HG02884 (cell line): Measurements from ENCODE around the gene MBLAC1.

ENCODE experiments used
- ATAC-seq: cut with Tn5 transposase; IDR thresholded peaks from one replicate; pipeline ENCODE4 v1.9.1; 2021; ENCODE audit warnings: mild to moderate bottlenecking, moderate library complexity; ENCODE audit not compliant: unreplicated experiment

The MBLAC1 gene

DNA sequence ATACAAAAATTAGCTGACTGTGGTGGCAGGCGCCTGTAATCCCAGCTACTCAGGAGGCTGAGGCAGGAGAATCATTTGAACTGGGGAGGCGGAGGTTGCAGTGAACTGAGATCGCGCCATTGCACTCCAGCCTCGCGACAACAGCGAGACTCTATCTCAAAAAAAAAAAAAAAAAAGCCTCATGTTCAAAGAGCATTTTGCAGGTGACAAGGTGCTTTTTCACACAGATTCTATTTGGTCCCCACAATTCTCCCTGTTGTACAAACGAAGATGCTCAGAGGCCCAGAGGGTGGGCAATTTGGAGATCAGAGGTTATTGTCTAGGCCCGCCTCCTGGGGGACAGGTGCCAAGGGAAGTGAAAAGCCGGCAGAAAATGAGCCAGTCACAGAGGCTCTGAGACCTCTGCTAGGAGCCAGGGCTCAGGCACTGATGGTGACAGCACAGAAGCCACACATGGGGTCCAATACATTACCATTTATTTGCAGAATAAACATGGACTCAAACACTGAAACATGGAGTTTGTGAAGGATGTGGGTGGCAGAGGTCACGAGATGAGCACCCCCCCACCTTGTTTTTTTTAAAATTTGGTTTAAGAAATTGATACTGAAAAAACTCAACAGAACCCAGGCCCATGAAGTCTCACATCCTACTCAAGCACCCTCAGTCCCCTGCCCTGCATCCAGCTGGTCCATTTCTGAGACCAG is 42.5 kb downstream of the MBLAC1 start:
- no peak for ATAC-seq

DNA sequence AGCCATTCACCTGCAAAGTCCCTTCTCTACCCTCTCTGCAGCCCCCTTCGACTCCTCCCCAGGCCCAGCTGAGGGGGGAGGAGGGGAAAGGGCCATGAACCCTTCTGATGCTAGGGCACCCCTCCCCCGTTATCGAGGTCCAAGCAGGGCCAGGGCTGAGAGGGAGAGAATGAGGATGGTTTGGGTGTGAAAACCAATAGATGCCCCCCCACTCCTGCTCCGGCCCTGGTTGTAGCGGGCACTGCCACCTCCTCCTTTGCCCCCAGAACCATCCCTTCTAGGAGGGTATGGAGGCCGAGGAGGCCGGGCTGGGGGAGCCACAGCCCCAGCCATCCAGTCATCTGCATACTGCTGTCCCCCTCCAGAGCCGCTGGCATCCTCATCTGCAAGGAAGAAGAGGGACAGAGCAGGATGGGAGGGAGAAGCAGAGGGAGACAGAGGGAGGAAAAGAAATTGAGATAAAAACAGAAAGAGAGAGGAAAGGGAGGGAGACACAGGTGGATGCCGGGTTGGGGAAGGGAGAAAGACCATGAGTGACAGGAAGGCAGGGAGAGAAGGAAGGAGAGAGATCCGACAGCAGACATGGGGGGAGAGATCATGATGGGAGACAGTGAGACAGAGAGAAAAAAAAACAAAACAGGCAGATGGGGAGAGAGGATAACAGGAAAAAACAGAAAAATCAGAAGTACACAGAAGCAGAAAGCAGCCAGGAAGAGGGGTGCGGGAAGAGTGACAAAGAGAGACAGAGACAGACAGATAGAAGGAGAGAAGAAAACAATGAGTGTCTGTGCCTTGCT is 43.5 kb downstream of the MBLAC1 start:
- no peak for ATAC-seq

DNA sequence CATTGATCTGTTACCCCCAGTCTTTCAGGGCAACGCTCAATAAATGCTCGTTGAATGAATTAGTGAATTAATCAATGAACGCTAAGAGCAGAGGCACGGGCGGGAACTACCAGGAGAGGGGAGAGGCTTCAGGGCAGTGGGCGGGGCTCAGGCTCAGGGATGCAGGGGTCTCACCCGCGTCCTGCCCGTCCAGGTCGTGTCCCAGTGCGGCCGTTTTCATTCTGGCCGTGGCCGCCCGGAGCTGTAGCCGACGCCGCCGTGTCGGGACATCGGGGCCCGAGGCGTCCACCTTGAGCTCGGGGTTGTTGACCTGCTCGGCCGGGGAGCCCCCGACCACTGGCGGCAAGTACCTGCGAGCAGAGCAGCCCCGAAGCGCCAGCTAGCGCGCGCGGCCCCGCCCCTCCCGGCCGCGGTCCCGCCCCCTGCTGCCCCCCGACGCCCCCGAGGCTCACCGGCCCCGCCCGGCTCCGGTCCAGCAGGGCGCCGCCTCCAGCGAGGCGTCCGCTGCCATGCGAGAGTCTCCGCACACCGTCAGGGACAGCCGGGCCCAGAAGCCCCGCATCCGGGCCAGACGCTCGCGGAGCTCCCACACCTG is 44.4 kb downstream of the MBLAC1 start:
- no peak for ATAC-seq

DNA sequence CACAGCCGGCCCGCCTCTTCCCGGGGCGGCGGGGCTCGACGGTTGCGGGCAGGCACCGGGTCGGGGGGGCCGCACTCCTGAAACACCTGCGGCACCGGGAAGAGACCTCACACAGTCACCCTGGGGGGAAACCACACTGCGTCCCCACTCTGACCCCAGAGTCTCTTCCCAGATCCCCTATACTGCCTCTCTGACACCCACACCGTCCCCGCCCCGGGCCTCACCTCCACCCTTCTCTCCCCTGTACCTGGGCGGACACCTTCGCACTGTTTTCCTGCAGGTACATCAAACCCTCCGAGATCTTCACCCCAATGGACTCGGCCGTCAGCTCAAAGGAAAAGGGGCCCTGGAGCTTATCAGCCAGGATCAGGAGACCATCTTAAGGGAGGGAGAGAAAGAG is 45.1 kb downstream of the MBLAC1 start:
- no peak for ATAC-seq

DNA sequence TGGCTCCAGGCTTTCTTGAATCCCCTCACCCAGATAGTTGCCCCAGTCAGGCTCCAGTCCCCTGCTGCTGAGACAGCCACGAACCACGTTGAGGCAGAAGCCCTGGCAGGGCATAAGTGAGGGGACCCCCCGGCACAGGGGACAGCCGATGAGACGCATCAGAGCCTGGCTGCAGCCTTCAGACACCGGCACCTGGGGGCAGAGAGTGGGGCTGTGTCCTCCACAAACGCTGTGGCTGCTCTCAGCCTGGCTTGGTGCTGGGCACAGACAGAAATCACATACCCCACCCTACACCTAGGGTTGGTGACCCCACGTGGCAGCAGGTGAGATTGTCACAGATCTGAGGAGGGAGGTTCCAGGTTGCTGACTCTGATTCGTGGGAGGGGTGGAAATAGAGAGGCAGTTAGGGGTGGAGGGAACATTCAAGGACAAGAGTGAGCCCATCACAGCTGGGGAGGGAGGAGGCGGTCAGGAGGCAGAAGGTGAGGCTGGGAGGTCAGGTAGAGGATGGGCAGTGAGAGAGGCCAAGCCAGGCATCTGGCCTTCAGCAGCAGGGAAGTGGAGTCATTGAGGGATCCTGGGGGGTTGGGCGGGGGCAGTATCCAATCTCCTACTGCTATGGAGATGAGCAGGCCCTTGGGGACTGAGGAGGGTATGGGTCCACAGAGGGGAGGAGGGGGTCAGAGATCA is 47.2 kb downstream of the MBLAC1 start:
- ATAC-seq: no peak

DNA sequence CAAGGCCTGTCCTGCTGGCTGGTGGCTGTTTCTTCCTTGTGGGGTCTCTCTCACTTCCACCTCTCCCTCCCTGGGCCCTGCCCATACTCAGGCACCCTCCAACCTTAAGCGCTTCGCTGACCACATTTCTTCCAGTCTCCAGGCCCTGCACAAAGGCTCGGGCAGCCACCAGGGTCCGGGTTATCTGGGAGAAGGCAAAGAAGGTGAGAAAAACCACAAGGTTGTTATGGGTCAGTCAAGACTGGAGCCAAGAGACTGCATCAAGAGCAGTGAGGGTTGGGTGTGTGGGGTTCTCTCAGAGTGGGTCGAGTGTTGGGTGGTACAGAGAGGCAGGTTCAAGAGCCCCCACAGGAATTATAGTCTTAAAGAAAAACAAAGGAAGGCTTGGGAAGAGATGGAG is 47.8 kb downstream of the MBLAC1 start:
- ATAC-seq: no peak

DNA sequence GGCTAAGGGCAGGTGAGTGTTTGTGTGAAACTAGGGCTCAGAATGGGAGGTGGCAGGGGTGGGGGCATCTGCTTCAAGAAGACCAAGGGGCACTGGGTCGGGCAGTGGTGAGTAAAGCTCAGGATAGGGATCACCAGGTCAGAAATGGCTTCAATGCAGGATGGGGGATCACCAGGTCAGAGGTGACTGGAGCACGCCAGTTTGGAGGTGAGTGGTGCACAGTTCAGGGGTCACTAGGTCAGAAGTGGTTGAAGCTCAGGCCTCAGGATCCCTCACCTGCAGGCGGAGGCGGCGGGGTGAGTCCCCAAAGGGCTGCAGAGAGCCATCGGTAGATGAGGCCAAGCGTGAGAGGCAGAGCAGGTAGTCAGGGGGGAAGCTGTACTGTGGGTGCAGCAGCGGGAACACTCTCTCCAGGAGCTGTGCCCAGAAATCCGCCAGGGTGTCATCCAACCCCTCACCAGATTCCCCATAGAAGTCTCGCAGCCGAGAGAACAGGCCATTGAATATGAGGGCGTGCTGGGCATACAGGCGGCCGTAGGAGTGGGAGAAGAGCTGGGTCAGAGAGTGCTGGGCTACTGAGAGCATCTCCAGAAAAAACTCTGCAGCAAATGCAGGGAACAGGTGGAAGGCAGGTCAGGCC is 48.6 kb downstream of the MBLAC1 start:
- ATAC-seq: no peak

DNA sequence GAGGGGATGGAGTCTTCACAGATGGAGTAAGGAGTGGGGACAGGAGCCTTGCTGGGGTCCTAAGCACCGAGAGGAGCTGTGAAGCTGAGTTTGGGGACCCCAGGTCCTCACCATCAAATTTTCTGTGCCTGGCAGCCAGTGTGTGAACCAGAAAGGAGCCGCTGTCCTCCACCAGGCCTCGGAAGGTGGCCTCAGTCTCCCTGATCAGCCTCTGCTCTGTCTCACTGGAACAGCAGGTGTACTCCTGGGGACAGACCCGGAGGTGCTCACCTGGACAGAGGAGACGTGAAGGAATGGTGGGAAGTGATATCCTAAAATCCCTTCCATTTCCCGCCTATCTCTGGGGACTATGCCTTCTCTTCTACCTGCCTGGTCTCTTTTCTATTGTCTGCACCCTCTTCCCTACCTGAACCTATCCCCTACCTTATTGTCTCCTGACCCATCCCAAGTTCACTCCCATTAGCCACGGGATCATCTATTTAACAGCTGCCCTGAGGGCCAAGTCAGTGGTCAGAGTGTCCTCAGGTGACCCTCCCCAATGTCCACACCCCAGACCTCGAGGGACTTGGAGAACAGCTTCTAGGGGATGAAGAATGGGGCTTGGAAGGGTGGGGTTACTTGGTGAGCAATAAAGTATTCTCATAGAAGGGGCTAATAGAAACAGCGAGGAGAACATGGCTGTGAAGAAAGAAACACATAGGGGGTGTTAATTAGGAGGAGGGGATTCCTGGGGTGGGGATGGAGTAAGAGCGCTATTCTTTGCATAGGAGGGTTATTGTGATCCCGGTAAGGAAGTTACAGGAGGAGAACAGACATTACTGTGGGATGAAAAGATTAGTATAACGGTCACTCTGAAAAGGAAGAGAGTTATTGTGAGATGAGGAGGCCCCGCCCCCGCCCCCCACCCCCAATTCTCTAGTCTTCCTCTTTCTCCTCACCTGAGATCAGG is 49.6 kb downstream of the MBLAC1 start:
- ATAC-seq: no peak

DNA sequence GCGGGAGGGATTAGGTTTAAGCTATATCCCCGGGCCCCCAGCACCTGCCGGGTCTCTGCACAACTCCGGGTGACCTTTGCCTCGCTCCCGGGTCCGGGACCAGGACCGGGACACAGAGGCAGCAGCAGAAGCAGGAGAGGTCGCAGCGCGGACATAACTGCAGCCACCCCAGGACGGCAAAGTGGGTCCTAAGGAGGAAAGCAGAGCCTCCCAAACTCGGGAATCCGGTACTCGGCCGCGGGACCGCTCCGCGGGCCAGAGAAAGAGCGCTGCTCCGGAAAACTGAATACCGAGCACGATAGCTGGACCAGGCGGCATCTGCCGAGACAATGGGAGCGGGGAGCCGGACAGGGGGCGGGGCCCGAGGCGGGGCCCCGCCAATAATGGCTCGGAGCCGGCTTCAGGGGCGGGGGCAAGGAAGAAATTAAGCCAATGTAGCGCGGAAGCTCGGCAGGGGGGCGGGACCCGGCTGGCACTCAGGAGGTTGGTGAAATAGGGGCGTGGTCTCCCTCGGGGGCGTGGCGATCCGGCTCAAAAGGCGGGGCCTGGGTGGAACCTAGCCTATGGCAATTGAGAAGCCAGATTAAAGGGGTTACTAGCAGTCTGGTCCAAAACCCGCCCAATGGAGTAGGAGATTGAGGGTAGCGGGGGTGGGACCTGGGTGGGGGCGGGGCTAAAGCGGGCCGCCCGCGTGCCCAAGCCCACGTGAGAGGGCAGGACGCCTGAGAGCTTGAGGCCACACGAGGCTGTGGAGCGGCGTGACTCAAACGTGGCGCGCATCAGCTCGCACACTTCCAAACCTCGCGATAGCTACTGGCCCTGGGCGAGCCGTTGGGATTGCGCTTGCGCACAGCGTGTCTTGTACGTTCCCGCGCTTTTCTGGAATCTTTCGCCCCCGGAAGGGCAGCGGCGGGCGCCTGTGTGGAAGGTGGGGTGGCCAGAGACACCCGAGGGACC is 50.6 kb downstream of the MBLAC1 start, which contains the start of the genes GPC2 and STAG3:
TSS of gene GPC2 (minus strand) at position 337 of the 957 bp plus-strand sequence. CDS start at position 155, 182 bp downstream.
TSS of gene STAG3 (plus strand) at position 874 of the 957 bp plus-strand sequence. CDS start 2,639 bp downstream, outside the sequence.
- peak; percentile 86 for ATAC-seq
